NB4 (cell line): ENCODE data around the gene SFMBT1.

Experiments used
- CTCF ChIP-seq: IDR thresholded peaks from one replicate; pipeline ENCODE4 v1.5.1; 2012; ENCODE audit warnings: low read depth, low read length
- MAX ChIP-seq: IDR thresholded peaks from 2 replicates; pipeline ENCODE4 v1.6.1; 2011; ENCODE audit warnings: low read depth, low read length
- MYC ChIP-seq: IDR thresholded peaks from 2 replicates; pipeline ENCODE4 v1.6.1; 2011; ENCODE audit warnings: low read depth, low read length
- POLR2A ChIP-seq: IDR thresholded peaks from 2 replicates; pipeline ENCODE4 v1.6.1; 2011; ENCODE audit warnings: mild to moderate bottlenecking; ENCODE audit not compliant: insufficient read length; ENCODE audit errors: extremely low read depth

GRCh38 chr3:53032609-53033008, 13.3 kb downstream of the SFMBT1 start:
- TF ChIP-seq POLR2A (no peak), CTCF (no peak), MYC (no peak), MAX (no peak)
